NCI-H2081 (cell line): ENCODE measurements around the gene CCDC192.

ENCODE experiments used
- DNase-seq, 2 experiments: peaks; one replicate each; lab custom pipeline; 2025; lab: John Stamatoyannopoulos, UW

CCDC192 gene

GRCh38 chr5:127884416-127884815, 181.2 kb downstream of the CCDC192 start:
- no peak for DNase-seq

GRCh38 chr5:127885176-127885575, 182.0 kb downstream of the CCDC192 start:
- peak in 1 of 2 experiments; percentile 31 for DNase-seq

GRCh38 chr5:127886081-127886480, 182.9 kb downstream of the CCDC192 start:
- no peak for DNase-seq

GRCh38 chr5:127887282-127887681, 184.1 kb downstream of the CCDC192 start:
- no peak for DNase-seq

- no peak for DNase-seq
Measured at GRCh38 chr5:127891942-127892341, 188.8 kb downstream of the CCDC192 start.

- DNase-seq: peak in 1 of 2 experiments; percentile 4
Measured at GRCh38 chr5:127892467-127893207, 189.4 kb downstream of the CCDC192 start.

- no peak for DNase-seq
Measured at GRCh38 chr5:127893232-127893631, 190.0 kb downstream of the CCDC192 start.

GRCh38 chr5:127894461-127894860, 191.3 kb downstream of the CCDC192 start:
- DNase-seq: no peak

GRCh38 chr5:127898551-127899213, 195.5 kb downstream of the CCDC192 start:
- DNase-seq: no peak

- DNase-seq: no peak
Measured at GRCh38 chr5:127899214-127899610, 196.0 kb downstream of the CCDC192 start.

- DNase-seq: no peak
Measured at GRCh38 chr5:127906562-127907204, 203.5 kb downstream of the CCDC192 start.

GRCh38 chr5:127907907-127908306, 204.7 kb downstream of the CCDC192 start:
- DNase-seq: no peak

- peak; percentile 5 to 9 for DNase-seq
Measured at GRCh38 chr5:127909066-127909465, 205.9 kb downstream of the CCDC192 start.

GRCh38 chr5:127909821-127910220, 206.6 kb downstream of the CCDC192 start:
- DNase-seq: peak; percentile 18 to 53

GRCh38 chr5:127910307-127910956, 207.2 kb downstream of the CCDC192 start:
- DNase-seq: peak in 1 of 2 experiments; percentile 29

GRCh38 chr5:127911619-127912018, 208.4 kb downstream of the CCDC192 start:
- DNase-seq: no peak

GRCh38 chr5:127912411-127912810, 209.2 kb downstream of the CCDC192 start:
- no peak for DNase-seq

GRCh38 chr5:127916885-127917573, 213.8 kb downstream of the CCDC192 start:
- DNase-seq: no peak

GRCh38 chr5:127919006-127919796, 216.0 kb downstream of the CCDC192 start:
- no peak for DNase-seq

GRCh38 chr5:127919818-127920217, 216.6 kb downstream of the CCDC192 start:
- DNase-seq: no peak

- no peak for DNase-seq
Measured at GRCh38 chr5:127920936-127921335, 217.7 kb downstream of the CCDC192 start.
